ENCODE data around the gene PDE3B. TPM values are rescaled to one million over a fixed set of nuclear protein-coding genes. Genes with fewer than 3 reads are reported as not detected.
"Not testable (repeated sequence)": the region's sequence is repeated elsewhere in the genome, so short reads cannot be mapped to it uniquely, and the experiment has no call there.

PDE3B gene
- total and polyA plus RNA-seq, 11 donors: 2.4 to 17.0 (median 10.0) TPM

GRCh38 chr11:14702760-14703159 is 59.2 kb downstream of the PDE3B start:
- intact Hi-C loops (cut with DNase I): loop anchor here in 1 of 10 donors (10.0 kb wide), 1 partner anchor 52 kb away; no protein-coding TSS in a partner anchor
- Histone ChIP-seq H3K27me3 (no peaks in the 10 kb centered on the region), H3K4me3 (no peak overlapping the region), H3K27ac (no peak overlapping the region), H3K9me3 (peaks cover 0 to 27% (median 9%) of the 10 kb centered on the region in 12 donors), H3K4me1 (peaks cover 0 to 23% (median 0%) of the 10 kb centered on the region in 12 donors), H3K36me3 (no peaks in the 10 kb centered on the region)
- DNase-seq: no peak
- TF ChIP-seq, protein P1, sequence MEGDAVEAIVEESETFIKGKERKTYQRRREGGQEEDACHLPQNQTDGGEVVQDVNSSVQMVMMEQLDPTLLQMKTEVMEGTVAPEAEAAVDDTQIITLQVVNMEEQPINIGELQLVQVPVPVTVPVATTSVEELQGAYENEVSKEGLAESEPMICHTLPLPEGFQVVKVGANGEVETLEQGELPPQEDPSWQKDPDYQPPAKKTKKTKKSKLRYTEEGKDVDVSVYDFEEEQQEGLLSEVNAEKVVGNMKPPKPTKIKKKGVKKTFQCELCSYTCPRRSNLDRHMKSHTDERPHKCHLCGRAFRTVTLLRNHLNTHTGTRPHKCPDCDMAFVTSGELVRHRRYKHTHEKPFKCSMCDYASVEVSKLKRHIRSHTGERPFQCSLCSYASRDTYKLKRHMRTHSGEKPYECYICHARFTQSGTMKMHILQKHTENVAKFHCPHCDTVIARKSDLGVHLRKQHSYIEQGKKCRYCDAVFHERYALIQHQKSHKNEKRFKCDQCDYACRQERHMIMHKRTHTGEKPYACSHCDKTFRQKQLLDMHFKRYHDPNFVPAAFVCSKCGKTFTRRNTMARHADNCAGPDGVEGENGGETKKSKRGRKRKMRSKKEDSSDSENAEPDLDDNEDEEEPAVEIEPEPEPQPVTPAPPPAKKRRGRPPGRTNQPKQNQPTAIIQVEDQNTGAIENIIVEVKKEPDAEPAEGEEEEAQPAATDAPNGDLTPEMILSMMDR (IDR thresholded peaks at IDR 0.05): no peak
- no peak for TF ChIP-seq POLR2A (IDR thresholded peaks at IDR 0.05)
- 96 to 97% (median 96%) methylated on average over 1 of the region's 1 CpG for WGBS, 4 donors
- no peak for ATAC-seq

DNA sequence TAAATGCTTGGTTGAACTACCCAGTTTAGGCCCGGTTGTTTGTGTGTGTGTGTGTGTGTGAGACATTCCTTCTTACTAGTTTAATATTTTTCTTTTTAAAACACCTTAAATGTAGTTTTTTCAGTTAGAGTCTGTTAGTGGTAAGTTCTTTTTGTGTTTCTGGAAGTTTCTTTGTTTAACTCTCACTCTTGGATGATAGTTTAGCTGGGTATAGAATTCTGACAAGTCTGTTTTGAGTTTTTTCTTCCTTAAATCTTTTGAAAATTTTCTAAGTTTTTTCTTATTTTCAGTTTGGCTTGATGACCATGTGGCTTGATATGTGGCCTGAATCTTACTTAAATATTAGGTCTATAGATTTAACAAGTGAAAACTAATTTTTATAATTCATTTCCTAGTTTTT is 60.1 kb downstream of the PDE3B start:
- WGBS, 4 donors: 89 to 100% (median 99%) methylated on average over 1 of the region's 1 CpG
- intact Hi-C loops (cut with DNase I): loop anchor here in 1 of 10 donors (10.0 kb wide), 1 partner anchor 51 kb away; no protein-coding TSS in a partner anchor

DNA sequence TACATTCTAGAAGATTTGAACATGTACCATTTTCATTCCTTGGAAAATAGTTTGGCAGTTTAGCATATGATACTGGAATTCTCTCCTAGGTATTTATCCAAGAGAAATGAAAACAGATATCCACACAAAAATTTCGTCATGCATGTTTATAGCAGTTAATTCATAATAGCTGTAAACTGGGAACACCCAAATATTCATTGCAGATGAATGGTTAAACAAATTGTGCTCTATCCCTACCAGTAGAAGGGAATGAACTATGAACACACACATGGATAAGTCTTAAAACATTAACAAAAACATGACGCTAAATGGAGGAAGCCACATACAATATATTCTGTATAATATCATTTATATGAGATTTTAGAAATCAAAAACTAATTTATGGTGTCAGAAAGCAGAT is 61.5 kb downstream of the PDE3B start:
- H3K9me3 ChIP-seq: peaks cover 0 to 29% (median 9%) of the 10 kb centered on the region in 12 donors
- H3K27me3 ChIP-seq: no peaks in the 10 kb centered on the region
- no peaks in the 10 kb centered on the region for H3K36me3 ChIP-seq
- WGBS, 4 donors: 89 to 93% (median 90%) methylated on average over 2 of the region's 2 CpGs
- DNase-seq (no peak), ATAC-seq (no peak)
- intact Hi-C loops (cut with DNase I): loop anchor here in 1 of 10 donors (10.0 kb wide), 1 partner anchor 50 kb away; no protein-coding TSS in a partner anchor
- TF ChIP-seq POLR2A (IDR thresholded peaks at IDR 0.05): no peak
- H3K4me1 ChIP-seq: peaks cover 0 to 16% (median 0%) of the 10 kb centered on the region in 12 donors
- H3K4me3 ChIP-seq: no peak overlapping the region
- no peak overlapping the region for H3K27ac ChIP-seq

More for the DNA sequence above, 60.1 kb downstream of the PDE3B start:
- H3K9me3 ChIP-seq: peaks cover 0 to 29% (median 9%) of the 10 kb centered on the region in 12 donors
- DNase-seq: no peak
- peaks cover 0 to 21% (median 0%) of the 10 kb centered on the region in 12 donors for H3K4me1 ChIP-seq
- H3K4me3 ChIP-seq: no peak overlapping the region
- no peak for ATAC-seq
- no peak overlapping the region for H3K27ac ChIP-seq
- H3K27me3 ChIP-seq: no peaks in the 10 kb centered on the region
- no peaks in the 10 kb centered on the region for H3K36me3 ChIP-seq
- TF ChIP-seq, protein P1 (IDR thresholded peaks at IDR 0.05): no peak
- no peak for TF ChIP-seq POLR2A (IDR thresholded peaks at IDR 0.05)

DNA sequence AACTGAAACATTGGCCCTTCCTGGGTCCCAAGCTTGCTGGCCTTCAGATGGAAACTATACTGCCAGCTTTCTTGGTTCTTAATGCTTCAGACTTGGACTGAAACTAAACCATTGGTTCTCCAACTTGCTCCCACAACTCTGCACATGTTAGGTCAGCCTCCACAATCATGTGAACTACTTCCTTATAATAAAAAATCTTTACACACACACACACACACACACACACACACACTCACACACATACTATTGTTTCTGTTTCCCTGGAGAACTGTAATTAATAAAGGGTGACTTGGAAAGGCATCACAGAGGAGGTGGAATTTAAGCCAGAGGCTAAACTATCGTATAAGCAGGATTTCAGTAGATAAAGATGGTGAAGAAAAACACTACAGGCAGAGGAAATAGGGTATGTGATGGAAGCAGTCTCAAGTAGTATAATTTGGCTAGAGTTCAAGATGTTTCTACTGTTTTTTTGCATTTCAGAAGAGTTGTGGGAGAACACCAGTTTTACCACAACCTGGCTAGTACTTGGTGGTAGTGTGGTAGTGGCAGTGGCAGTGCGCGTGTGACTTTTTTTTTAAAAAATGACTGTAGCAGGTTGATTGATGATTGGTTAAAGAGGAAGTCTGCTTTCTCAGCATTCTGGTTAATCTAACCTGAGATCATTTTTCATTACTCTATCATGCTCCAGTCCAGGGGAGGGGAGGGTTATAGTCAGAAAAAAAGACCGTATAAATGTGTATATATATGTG is 70.1 kb downstream of the PDE3B start:
- no peaks in the 10 kb centered on the region for H3K27me3 ChIP-seq
- H3K36me3 ChIP-seq: no peaks in the 10 kb centered on the region
- DNase-seq: no peak
- H3K27ac ChIP-seq: no peak overlapping the region
- ATAC-seq: no peak
- intact Hi-C loops (cut with DNase I): no loop called here
- peaks cover 0 to 10% (median 0%) of the 10 kb centered on the region in 12 donors for H3K4me1 ChIP-seq
- 72 to 78% (median 74%) methylated on average over 4 of the region's 4 CpGs for WGBS, 4 donors
- H3K9me3 ChIP-seq: no peaks in the 10 kb centered on the region
- H3K4me3 ChIP-seq: no peak overlapping the region
- TF ChIP-seq, protein P1 (IDR thresholded peaks at IDR 0.05): no peak

GRCh38 chr11:14715669-14716068 is 72.1 kb downstream of the PDE3B start:
- WGBS, 4 donors: 83 to 89% (median 87%) methylated on average over 7 to 8 of the region's 11 CpGs
- H3K4me1 ChIP-seq: peaks cover 0 to 10% (median 0%) of the 10 kb centered on the region in 12 donors
- DNase-seq; H3K4me3 ChIP-seq; ATAC-seq; H3K9me3 ChIP-seq; intact Hi-C loops (cut with DNase I); H3K36me3 ChIP-seq; H3K27ac ChIP-seq; H3K27me3 ChIP-seq: not testable (repeated sequence)

Measured in heart left ventricle (tissue), 16 donors.